ENCODE data around the gene HEXIM1. TPM values are rescaled to one million over a fixed set of nuclear protein-coding genes. Genes with fewer than 3 reads are reported as not detected.

The HEXIM1 gene
- total RNA-seq, 1 donor, result 11.7 TPM

DNA sequence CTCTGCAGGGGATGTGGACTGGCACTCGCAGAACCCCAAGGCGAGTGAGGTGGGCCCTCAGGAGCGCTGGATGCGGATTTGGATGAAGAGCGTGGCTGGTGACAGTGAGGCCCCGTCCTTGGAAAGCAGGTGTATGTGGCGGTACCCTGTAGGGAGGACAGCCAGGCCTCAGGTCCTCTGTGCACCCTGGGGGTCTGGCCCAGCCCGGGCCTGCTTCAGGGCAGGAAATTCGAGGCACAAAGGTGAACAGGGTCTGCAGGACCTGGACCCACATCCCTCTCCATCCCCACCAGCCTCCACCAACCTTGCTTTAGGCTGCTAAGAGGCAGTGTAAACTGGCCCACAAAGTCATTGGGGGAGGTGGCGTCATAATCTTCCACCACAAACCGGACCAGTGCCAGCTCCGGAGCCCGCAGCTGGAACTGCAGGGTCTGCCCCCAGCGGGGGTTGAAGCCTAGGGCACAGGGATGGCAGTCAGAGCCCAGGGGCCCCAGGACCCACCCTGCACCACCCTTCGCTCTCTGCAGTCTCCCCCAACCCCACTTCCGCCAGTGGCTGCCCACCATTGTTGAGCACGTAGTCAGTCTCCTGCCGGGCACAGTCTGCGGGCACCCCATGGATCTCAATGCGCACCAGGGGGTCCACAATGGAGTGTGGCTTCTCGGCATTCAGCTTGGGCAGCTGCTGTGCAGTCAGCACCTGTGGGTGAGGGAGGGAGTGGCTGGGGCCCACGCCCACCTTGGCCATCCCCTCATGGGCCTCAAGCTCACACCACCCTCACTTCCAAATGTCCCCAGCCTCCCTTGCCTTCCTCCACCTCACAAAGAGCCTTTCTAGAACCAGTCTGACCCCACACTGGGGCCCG, 35.5 kb upstream of the HEXIM1 start:
- DNase-seq (ENCODE audit: low read depth), result no peak
- TF ChIP-seq, protein P1, sequence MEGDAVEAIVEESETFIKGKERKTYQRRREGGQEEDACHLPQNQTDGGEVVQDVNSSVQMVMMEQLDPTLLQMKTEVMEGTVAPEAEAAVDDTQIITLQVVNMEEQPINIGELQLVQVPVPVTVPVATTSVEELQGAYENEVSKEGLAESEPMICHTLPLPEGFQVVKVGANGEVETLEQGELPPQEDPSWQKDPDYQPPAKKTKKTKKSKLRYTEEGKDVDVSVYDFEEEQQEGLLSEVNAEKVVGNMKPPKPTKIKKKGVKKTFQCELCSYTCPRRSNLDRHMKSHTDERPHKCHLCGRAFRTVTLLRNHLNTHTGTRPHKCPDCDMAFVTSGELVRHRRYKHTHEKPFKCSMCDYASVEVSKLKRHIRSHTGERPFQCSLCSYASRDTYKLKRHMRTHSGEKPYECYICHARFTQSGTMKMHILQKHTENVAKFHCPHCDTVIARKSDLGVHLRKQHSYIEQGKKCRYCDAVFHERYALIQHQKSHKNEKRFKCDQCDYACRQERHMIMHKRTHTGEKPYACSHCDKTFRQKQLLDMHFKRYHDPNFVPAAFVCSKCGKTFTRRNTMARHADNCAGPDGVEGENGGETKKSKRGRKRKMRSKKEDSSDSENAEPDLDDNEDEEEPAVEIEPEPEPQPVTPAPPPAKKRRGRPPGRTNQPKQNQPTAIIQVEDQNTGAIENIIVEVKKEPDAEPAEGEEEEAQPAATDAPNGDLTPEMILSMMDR (IDR thresholded peaks at IDR 0.05; ENCODE audit: insufficient read depth, low read depth, low read length), result no peak
- H3K4me3 ChIP-seq (ENCODE audit: low read depth, low read length), result no peak overlapping the region

DNA sequence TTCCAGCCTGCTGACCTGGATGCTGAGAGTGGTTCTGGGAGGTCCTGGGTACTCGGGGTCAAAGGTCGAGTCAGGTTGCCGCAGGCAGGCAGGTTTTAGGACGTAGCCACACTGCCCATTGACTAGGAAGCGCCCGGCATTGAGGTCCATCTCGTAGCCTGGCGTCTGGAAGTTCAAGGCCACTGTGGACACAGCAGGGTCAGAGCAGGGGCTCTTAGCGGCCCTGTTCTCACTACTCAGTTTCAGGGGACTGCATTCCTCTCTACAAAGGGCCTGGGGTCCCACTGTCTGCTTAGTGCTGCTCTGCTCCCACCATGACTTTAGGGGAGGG, 34.9 kb upstream of the HEXIM1 start:
- TF ChIP-seq, protein P1 (IDR thresholded peaks at IDR 0.05; ENCODE audit: insufficient read depth, low read depth, low read length), result no peak
- DNase-seq (ENCODE audit: low read depth), result no peak
- no peak overlapping the region for H3K4me3 ChIP-seq (ENCODE audit: low read depth, low read length)

DNA sequence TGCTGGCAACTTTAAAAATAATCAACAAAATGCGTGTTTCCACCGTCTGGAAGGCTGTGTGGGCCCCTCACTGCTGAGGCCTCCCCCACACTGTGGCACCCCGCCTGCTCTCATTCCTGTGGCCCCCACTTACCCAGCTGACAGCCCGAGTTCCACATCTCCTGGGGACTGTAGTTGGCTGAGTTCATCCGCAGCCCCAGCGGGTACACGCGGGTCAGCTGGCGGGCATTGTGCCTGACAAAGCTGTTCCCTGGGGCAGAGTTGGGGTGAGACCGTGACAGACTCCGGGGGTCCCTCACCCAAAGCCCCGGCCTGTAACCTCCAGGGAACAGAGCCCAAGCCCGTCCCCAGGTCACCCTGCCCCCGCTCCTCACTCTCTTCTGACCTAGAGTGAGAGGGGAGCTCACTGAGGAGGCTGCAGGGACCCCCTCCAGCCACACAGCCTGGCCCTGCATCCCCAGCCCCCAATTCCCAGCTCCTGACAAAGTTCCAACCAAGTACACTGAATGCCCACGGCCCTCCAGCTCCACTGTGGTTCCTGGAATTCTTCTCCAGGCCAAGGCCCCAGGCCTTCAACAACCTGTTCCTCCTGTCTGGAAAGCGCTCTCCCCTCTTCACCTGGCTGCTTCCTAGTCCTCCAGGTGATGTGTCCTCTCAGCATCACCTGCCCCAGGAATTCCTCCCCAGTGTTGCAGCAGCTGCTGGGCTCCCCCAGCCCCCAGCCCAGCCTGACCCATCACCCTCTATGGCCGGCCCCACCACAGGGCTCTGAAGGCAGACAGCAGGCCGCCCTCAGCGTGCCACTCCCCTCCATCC, 34.0 kb upstream of the HEXIM1 start:
- H3K4me3 ChIP-seq (ENCODE audit: low read depth, low read length), result no peak overlapping the region
- no peak for DNase-seq (ENCODE audit: low read depth)
- TF ChIP-seq, protein P1 (IDR thresholded peaks at IDR 0.05; ENCODE audit: insufficient read depth, low read depth, low read length), result no peak

DNA sequence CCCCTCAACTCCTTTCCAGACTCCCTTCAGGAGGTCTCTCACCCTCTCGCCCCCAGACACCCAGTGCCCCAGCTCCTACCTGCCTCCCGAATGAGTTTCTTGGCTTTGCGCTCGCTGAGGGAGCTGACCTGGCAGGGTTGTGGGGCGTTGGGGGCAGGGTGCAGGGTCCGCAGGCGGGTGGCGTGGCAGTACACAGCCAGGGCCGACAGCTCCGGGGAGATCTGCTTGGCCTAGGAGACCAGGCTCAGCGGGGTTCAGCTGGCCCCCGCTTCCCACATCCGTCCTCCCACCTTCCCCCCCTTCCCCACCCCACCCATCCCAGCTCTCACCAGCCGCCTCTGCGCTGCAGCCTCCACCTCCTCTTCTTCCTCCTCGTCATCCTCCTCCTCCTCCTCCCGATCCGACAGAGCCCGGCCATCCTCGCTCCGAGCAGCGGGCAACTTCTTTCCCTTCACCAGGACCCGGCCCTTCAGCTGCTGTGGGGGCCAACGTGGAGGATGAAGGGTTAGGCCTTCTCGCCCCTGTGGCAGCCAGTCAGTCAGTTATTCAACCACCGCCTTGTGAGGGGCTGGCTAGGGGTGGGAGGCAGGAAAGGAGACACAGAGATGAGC, 33.2 kb upstream of the HEXIM1 start:
- DNase-seq (ENCODE audit: low read depth), result no peak
- H3K4me3 ChIP-seq (ENCODE audit: low read depth, low read length), result no peak overlapping the region
- TF ChIP-seq, protein P1 (IDR thresholded peaks at IDR 0.05; ENCODE audit: insufficient read depth, low read depth, low read length), result no peak

DNA sequence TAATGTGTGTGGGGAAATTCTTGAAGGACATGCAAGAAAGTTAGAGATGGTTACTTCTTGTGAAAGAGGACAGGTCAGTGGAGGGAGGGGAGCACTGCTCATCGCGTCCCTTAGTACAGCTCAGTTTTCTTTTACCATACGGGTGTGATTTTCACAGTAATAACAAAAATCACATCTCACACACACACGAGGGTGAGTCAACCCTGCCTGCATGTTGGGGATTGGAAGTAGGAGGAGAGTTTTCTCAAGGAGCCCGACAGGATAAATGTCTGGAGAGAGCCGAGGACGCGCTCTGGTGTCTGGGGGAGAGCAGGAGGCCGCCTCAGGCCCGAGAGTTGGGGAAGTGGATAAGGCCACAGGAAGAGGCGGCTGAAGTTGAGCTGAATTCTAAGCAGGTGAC, 32.4 kb upstream of the HEXIM1 start:
- TF ChIP-seq, protein P1 (IDR thresholded peaks at IDR 0.05; ENCODE audit: insufficient read depth, low read depth, low read length), result no peak
- H3K4me3 ChIP-seq (ENCODE audit: low read depth, low read length), result no peak overlapping the region
- no peak for DNase-seq (ENCODE audit: low read depth)

DNA sequence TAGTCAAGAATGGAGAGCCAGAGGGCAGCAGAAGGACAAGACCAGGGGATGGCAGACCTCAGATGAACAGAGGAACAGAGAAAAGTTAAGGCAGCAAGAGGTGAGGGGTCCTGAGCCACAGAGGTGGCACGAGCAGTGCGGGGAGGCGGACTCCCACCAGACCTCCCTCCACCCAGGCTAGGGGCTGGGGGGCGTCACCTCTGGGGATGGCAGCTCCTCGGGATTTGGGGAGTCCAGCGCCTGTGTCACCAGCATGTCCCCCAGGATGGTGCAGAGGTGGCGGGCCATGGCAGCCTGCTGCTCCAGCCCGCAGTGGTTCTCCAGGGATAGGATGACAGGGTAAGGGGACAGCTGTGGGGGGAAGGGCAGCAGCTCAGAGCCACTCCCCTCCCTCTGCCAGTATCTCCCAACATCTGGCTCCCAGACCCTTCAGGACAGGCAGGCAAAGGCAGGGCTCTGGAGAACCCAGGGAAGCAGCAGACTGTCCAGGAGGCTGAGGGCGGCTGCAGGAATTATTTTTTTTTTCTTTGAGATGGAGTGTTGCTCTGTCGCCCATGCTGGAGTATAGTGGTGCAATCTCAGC, 31.8 kb upstream of the HEXIM1 start:
- TF ChIP-seq, protein P1 (IDR thresholded peaks at IDR 0.05; ENCODE audit: insufficient read depth, low read depth, low read length), result no peak
- no peak overlapping the region for H3K4me3 ChIP-seq (ENCODE audit: low read depth, low read length)
- DNase-seq (ENCODE audit: low read depth), result no peak

Measured in fibroblast of villous mesenchyme (primary cell).